CD4-positive, alpha-beta T cell treated with Interleukin-4 for 1 hour (primary cell): ENCODE results near the gene KRT33B.

ENCODE experiments used
- DNase-seq, 2 donors: peaks; one replicate each; pipeline ENCODE4 v3.0.0-alpha.2; 2020 to 2022

KRT33B gene

DNA sequence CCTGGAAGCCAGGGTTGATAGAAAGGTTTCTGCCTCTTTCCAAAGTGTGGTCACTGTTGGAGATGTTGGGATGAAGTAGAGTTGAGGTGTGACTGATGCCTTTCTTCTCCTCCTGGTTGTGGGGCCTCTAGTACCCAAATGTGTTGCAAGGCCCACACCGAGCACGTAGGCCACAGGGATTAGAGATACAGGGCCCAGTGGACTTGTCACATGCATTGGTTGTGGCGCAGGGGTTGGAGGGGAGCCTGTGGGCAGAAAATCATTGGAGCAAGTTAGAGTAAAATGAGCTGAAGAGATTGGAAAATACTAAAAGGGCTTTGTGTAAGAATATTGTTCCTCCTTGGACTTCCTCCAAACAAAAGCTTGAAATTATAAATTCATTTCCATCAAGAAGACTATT lies 23.6 kb downstream of the KRT33B start:
- no peak for DNase-seq

DNA sequence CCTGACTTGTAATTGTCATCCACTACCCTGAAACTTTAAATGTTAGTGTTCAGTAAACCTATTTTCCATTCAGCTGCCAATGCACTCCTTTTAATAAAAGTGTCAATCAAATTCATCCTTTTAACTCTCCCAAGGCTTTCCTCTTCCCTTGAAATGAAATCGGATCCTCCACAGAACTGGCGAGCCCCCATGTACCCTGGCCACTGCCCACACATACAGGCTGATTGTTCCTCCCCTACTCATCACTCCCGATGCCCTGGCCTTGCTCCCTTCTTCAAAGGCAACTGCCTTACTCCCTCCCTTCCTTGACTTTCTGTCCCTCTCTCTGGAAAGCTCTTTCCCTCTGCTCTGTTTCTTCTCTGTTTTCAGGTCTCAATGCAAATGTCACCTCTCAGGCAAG lies 26.6 kb downstream of the KRT33B start:
- DNase-seq, result no peak

GRCh38 chr17:41340934-41341861 lies 28.4 kb downstream of the KRT33B start:
- peak; percentile 47 to 71 for DNase-seq

- peak in 1 of 2 donors; percentile 8 for DNase-seq
These were observed 29.1 kb downstream of the KRT33B start for GRCh38 chr17:41340494-41340893.

- no peak for DNase-seq
These were observed 29.9 kb downstream of the KRT33B start for GRCh38 chr17:41339571-41340172.

DNA sequence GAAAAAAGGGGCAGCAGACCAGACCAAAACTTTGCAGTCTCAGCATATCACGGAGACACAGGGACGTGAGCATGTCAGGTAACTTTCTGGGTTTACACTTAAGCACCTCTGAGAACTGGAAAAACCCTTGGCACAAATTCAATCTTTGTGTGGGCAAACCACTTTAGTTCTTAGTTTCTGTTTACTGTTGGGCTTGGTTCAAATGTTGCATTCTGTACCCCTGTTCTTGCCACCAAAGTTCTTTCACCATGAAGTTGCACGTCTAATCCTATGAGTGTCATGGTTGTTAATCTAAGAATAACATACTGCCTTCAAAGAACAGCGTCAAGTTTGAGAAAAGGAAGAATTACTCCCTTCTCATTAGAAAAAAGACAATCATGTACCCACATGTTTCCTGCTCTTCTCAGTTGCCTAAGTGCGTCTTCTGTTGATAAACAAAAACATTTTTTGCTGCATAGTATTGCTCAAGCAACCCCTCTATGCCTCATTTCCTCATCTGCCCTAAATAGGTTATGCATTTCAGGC lies 30.6 kb downstream of the KRT33B start:
- peak; percentile 52 to 87 for DNase-seq

DNA sequence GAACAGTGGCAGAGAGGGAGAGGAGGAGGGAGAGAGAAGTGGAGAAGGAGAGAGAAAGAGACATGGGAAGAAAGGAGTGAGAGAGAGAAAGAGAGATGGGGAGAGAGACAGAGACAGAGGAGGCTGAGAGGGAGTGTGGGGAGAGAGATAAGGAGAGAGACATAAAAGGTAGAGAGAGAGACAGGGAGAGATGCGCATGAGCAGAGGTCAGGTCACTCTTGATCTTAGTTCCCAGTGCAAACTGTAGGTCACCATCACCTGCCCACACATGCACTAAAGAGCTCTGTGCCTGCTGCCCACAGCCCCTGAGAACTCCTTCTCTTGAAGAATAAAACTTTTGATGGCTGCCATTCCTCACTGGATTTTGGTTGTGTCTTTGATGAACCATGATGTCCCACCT lies 33.9 kb downstream of the KRT33B start:
- no peak for DNase-seq

GRCh38 chr17:41334385-41335305 lies 35.0 kb downstream of the KRT33B start:
- DNase-seq, result peak in 1 of 2 donors; percentile 24

DNA sequence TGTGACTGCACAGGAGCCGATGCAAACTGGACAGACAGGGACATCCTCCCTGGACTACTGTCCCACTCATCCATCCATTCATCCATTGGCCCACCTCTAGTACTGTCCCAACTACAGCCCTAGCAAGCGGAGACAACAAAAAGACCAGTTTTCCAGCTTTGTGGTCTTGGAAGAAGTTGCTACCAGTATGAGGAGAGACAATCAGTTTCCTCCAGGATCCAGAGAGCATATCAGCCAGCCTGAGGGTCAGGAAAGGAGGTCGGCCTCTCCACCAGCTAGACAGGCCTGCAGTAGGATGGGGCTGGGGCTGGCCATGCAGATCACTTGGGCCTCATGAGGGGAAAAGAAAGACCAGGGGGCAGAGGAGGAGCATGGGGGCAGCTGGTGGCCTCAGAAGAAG lies 35.8 kb downstream of the KRT33B start:
- DNase-seq, result no peak

DNA sequence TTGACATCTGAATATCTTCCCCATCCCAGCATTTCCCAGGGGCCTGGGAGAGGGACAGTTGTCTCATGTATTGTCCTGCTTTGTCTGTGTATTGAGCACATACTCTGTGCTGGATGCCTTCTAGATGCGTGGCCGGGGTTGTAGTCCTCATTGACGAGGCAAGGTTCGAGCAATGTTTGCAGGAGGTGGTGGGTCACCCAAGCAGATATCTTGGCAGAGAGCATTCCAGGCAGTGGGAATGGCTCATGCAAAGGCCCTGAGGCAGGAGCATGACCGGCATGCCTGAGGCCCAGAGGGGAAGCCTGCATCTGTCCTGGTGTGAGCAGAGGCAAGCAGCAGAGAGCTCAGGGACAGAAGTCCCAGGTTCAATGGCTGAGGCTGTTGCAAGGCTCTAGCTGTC lies 36.5 kb downstream of the KRT33B start:
- DNase-seq, result no peak

GRCh38 chr17:41332239-41332638 lies 37.4 kb downstream of the KRT33B start:
- no peak for DNase-seq

GRCh38 chr17:41331606-41332005 lies 38.0 kb downstream of the KRT33B start:
- DNase-seq, result no peak

DNA sequence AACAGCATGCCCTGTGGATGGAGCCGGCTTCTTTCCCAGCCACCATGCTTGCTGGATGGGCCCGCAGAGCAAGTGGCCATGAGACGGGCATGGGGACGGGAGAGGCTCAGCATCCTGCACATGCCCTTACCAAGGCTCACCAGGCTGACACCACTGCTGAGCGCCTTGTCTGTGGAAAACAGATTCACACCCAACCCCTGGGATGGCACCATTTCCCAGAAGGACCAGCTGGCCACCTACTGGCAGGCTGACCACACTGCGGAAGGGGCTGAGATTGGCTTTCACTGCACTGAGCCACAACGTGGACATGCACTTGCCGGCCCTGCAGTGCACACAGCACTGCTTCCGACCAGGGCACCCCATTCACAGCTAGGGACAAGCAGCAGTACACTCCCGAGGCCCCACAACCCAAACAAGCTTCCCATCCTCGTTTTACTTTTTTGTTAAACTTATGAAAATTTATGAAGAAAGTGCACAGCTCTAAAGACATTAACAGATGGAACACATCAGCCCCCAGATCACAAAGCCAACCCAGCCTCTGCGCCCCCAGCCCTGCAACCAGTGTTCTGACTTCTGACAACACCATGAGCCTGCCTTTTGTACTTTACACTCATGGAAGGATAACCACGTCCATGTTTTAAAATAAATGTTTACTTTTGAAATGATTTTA lies 40.2 kb downstream of the KRT33B start:
- DNase-seq, result no peak

DNA sequence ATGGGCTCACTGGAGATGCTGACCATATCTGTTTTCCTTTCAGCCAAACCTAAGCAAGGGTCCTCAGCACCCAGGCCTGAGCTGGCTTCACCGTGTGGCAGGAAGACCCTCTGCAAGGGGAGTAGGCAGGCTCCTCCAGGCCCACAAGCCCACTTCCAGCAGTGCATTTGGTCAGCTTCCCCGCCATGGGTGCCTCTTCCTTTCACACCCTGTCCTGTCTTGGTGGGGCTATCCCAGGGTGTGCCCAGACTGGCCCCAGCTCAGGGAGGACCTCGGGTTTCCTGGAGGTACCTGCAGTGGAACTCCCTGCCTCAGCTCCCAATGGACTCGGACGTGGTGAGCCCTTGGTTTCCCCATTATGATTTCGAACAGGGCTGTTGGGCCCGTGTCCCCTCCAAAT lies 41.4 kb downstream of the KRT33B start:
- no peak for DNase-seq

DNA sequence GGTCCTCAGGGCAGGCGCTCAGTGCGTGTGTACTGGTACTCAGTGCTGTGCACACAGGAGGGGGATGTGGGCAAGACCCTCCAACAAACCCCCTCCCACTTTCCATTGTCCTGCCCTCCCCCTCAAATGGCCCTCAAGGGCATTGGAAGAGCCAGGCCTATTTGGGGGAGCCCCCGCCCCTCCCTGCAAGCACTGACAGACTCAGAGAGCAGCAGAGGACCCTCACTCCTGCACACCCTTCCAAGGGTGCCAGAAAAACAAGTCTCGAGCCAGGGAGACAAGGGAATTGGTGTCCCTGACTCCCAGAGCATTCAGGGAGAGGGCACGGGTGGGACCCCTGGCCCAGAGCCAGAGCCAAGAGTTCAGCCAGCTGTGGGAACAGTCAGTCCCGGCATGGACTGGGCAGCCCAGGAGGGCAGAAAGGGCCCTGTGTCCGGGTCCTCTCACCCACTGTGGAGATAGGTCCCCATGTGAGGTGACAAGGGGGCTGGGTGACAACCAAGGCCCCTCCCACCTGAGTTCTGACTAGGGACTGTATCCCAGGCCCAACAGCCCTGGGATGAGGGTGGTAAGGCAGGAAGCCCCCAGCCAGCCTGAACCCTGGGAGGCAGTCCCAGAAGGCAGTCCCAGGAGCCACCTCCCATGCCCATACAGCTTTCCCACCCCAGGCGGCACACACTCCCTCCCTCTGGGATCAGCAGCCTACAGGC lies 42.0 kb downstream of the KRT33B start:
- no peak for DNase-seq

DNA sequence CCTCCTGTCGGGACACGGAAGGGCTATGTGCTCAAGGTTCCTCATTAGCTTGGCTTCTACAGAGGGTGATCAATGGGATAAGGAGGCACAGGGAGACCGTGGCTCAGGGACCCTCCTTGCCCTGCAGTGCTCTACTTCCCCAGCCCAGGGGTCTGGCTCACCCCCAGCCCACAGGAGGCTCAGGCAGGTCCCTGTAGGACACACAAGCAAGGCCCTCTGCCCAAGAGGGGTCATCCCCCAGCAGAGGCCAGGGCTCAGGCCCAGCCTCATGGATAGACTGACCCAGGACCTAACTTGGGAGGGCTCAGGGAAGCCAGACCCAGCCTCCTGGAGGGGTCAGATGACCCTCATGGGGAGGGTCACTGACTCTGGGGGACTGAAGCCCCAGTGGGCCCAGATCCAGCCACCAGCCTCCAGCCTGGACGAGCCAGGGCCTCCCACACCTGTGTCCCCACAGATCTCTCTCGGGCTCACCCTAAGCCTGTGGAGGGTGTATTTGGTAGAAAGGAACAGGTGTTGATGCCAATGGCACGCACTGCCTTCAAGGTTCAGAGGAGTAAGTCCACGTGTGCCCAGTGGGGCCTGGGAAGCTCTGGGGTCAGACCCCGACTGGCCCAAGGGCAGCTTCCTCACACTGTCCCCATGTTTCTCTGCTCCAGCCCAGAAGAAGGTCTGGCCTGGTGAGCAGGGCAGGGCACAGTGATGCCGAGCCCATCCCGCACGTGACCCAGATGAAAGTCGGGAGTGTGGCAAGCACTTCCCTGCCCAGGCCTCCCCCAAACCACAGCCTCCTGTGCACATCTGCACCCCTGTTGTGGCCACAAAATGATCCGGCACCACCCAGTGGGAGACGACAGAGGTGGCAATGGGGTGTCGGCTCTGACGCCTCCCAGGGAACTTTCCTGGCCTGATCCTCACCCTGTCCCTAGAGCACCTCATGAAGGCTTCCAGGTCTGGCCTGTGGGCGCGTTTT lies 43.2 kb downstream of the KRT33B start:
- DNase-seq, result peak in 1 of 2 donors; percentile 43

GRCh38 chr17:41325611-41326010 lies 44.0 kb downstream of the KRT33B start:
- no peak for DNase-seq

- DNase-seq, result no peak
These were observed 44.5 kb downstream of the KRT33B start for GRCh38 chr17:41325126-41325525.

GRCh38 chr17:41324180-41325075 lies 45.2 kb downstream of the KRT33B start:
- DNase-seq, result no peak
